HTR-8/SVneo (cell line): Measurements from ENCODE around the gene RTP2.

Experiments used
- DNase-seq: peaks from one replicate; pipeline ENCODE4 v3.0.0; 2011; ENCODE audit warnings: low spot score, mixed read lengths; ENCODE audit not compliant: insufficient read length
- FAIRE-seq: peaks from 2 replicates; lab custom pipeline; 2011; peaks lifted over from hg19 to GRCh38; lab: Jason Lieb, UNC

The RTP2 gene, protein sequence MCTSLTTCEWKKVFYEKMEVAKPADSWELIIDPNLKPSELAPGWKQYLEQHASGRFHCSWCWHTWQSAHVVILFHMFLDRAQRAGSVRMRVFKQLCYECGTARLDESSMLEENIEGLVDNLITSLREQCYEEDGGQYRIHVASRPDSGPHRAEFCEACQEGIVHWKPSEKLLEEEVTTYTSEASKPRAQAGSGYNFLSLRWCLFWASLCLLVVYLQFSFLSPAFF

DNA sequence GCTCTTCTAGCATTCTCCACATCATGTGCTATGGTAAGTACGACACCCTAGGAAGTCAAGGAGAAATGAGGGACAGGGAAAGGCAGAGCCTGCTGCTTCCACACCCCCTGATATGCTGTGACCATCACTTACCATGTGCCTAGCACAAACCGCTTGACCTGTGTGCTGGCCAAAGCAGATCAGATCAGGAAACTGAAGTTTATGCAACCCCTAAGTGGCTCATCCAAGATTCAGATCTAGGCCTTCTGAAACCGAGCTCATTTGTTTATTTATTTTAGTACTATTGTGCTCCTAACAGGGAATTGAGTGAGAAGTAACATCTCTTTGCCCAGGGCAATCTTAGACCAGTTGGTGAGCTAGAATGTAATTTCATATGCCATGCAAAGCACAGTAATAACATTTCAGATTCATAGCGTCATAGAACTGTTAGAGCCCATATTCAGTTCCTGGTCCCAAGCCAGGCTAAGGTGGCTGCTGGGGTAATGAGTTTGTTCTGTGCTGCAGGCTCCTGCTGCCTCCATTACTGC is at the start of gene RTP2:
Gene RTP2, minus strand, starts transcription at position 51 of the 527 bp plus-strand sequence. CDS start 429 bp downstream, outside the sequence.
- DNase-seq (no peak), FAIRE-seq (no peak)

DNA sequence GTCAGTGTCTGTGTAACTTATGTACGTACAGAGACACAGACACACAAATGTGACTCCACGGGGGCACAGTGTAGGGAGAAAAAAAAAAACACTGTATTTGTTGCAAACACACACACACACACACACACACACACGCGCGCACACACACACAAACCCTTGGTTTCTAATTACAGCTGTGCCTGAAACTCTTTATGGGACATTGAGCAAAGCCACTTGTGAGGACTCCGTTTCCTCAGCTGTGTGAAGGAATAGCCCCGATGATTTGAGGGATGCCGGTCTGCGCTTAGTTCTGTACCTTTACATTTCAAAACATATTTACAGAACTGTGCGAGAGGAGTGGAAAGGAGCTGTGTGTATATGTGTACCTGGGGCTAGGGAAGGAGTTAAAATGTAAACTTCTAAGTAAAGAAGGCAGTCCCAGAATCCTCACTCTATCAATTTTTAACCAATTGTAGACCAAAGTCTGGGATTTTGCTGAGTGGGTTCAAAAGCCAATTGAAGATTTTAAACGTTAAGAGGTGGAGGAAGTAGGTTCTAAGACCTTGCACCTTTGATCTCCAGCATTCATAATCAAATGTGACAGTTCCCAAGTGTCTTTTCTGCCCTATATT is 48.3 kb upstream of the RTP2 start:
- DNase-seq (no peak), FAIRE-seq (no peak)

DNA sequence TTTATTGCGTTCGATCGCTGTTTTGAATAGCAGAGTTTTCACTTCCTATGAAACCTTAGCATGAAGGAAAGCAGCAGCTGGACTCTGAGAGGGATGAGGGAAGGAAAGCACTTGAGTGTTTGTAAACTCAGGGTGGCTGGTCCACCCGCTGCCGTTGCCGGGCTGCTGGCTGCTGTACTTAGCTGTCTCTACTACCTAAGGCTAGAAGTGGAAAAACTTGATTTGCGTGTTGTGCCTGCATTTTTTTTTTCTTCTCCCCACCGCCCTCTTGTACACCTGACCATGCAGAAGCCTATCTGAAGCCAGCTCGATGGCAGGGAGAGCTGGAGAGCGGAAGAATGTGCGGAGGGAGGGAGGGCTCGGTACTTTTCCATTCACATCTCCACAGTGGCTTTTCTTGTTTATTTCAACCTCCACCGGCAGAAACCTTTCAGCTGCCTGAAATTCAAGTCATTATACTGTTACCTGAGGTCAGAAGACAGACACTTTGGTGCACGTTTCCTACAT is 47.7 kb upstream of the RTP2 start:
- FAIRE-seq (no peak), DNase-seq (no peak)

DNA sequence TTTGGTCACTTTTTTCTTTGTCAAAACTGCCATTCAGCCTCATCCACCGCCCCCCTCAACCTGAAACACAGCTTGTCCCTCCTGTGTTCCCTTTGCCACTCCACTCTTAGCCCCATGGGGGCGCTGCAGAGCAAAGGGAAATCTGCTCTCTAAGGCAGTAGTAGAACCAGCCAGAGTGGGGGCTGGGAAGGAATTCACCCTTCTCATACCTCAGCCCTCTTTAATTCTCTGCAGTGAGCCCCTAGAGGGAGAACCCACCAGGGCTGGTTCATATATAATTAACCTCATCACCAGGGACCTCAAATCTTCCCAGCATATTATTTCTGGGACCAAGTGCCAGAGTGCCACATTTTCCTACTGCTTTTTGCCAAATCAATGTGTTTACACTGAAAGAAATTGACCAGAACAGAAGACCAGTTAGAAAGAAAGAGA is 45.7 kb upstream of the RTP2 start:
- FAIRE-seq (peak; percentile 58), DNase-seq (peak; percentile 73)

DNA sequence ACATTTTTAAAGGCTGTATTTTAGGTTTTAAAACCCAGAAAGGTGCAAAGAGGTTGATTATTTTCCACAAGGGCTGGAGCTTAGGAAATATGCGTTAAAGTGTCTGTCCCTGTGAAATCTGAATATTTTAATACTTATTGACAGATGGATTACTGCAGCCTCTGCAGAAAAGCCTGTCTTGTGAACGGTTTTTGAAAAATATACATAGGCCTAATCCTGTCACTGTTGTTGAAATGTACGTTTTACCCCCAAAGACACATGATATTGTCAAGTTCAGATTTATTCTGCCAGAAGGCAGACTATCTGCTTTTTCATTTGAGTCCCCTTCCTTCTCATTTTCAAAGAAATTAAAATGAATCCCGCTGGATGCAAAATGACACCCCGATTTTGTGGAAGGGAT is 45.1 kb upstream of the RTP2 start:
- FAIRE-seq: no peak
- DNase-seq: no peak

DNA sequence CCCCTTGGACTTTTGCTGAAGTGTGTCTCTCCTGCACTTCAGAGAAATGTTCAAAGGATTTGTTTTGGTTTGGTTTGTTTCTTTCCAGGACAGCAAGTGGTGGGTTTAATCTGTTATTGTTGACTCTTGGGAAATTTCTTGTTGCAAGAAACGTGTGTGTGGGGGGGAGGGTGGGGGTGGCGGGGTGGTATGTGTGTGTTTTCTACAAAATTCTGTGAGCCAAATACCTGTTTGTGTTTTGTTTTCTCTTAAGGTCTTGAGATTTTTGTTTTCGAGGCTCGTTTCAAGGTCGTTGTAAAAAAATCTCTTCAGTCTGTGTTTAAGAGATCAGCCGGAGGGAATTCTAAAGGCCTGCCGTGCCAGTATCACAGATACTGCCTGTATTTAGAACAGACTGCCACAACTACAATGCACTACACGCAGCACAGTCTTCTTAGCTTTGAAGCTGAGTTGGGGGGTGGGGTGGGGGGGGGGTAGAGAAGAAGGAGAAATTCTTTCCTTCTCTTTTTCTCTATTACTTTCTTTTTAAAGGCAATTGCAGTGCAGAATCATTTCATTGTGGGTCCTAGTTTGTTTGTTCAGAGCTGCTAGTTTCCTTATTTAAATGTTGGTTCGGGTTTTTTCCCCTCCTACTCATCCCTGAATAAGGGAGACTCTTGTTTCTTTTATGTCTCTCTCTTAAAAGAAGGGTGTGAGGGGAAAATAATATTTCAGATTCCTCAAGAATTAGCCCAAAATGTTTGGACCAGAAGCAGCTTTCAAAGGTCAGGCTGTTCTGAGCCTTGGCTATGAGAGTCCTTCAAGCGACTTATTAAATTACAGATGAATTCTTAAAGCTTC is 44.3 kb upstream of the RTP2 start:
- FAIRE-seq (no peak), DNase-seq (no peak)

DNA sequence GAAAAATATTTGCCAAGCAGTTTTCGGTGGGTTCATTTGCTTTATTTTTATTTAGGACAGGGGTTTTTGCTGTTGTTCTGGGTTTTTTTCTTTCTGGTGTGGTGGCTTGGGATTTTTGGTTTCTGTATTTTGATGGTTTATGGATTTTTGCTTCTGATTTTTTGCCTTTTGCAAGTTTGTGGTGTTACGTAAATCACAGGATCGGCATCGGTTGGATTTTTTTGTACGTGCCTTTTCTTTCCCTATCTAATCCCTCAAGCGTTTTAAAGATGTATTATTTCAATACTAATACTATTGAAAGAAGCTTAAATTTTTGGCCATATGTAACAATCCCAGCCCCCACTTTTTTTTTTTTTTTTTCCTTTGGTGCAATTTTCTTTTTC is 43.7 kb upstream of the RTP2 start:
- FAIRE-seq (no peak), DNase-seq (no peak)

DNA sequence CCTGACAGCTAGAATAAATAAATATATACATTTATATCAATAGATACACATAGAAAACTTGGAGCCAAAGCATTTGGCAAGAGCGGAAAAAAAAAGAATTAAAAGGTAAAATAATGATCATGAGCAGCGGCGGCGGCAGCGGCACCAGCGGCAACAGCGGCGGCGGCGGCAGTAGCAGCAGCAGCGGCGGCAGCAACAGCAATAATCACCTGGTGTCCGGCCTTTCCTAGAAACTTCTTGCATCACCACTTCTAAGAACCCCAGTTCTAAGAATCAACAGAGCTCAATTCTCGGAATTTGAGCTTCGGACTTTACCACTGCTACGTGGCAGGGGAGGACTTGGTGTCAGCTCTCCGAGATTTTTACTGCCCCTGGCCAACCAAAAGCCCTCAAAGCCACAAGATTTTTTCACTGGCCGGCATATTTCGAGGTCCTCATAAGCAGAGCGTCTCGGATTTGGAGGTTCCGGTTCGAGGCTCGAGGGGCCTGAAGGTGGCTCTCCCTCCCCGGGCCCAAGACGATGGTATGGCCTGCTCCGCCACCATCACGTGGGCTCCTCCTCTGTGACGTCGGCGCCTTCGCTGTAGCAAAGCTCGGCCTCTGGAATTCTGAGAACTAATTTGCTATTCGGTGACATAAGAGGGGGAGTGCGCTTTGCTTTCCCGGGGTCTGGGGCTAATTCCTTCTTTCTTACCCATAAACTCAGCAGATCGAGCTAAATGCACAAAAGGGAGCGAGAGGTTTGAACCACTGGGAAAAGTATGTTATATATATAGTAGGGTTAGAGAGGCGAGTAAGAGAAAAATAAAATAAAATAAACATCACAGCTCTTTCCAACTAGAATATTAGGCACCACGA is 43.1 kb upstream of the RTP2 start, which contains the start of gene BCL6:
Gene BCL6, minus strand, starts transcription at position 268 of the 858 bp plus-strand sequence. CDS start 11,775 bp downstream, outside the sequence.
- FAIRE-seq (no peak), DNase-seq (peak; percentile 89)

DNA sequence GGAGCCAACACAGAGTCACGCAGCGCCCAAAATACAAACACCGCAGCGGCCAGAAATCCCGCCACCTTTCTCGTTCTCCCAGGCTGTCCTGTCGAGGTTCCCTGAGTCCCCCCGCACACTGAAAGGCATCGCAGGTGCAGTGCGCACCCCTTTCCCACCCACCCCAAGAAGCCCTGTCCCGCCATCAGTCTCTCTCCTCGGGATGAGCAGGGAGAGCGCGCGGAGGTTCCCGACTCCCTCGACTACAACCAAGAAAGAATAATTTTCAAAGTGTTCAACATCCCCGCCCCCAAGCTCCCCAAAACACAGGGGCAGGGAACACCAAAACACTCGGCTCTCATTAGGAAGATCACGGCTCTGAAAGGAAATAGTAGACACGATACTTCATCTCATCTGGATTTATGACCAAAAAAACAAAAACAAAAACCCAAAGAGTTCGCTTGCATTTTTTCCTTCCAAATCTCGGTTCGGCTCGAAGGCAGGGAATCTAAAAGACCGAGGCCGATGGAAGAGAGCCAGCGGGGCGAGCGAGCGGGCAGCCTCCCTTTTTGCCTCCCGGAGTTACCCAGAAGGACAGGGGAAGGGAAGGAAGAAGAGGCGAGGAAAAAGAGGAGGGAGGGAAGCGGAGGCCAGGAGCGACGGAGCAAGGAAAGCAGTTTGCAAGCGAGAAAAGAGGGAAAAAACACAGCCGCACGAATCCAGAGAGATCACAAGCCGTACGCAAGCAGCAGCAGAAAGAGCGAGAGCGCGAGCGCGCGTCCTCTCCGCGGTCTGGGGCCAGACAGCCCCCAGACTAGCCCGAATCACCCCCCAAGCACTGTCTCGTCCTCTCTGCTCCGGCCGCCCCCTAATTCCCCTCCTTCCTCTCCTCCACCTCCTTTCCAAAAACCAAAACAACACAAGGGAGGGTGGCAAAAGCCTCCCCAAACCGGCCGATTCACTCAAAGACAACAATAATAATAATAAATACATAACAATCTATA is 42.1 kb upstream of the RTP2 start:
- DNase-seq: no peak
- FAIRE-seq: no peak

DNA sequence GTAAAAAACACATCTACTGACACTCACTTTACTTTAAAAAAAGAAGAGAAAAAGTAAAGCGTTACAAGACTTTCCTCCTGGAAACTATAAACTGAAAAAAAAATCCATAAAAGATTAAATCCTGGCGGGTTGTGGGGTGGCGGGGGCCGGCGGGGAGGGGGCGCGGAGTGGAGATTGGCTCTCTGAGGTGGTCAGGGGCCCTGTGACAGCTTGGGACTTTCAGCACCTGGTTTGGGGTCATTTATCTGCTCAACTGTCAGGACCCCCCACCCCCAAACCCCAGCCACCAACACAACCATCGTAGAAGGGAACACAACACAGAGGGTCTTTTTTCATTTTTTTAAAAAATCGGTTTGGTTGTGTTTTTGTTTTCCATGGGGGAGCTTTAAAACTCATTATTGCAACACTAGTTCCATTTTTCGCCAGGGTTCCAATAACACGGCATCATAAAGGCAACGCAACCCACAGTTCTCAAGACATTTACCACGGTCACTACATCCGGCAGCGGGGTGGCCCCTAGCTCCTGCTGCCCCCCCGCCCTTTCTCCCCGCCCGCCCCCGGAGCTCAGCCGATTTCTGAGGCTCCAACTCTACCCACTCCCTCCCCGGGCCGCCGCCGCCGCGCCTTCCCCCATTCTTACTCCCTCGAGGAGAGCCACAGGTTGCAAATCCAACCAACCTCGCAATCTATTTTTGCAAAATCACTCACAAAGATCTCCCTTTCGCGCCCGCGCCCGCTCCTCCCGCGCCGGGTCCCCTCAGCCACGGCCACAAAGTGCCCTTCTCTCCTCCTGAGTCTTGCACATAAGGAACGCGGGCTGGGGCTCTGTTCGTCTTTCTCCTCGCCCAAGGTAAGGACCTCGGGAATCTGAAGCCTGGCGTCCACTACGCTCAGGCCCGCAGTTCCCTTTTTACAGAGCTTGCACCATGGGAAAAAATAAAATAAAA is 41.1 kb upstream of the RTP2 start:
- no peak for DNase-seq
- FAIRE-seq: no peak

DNA sequence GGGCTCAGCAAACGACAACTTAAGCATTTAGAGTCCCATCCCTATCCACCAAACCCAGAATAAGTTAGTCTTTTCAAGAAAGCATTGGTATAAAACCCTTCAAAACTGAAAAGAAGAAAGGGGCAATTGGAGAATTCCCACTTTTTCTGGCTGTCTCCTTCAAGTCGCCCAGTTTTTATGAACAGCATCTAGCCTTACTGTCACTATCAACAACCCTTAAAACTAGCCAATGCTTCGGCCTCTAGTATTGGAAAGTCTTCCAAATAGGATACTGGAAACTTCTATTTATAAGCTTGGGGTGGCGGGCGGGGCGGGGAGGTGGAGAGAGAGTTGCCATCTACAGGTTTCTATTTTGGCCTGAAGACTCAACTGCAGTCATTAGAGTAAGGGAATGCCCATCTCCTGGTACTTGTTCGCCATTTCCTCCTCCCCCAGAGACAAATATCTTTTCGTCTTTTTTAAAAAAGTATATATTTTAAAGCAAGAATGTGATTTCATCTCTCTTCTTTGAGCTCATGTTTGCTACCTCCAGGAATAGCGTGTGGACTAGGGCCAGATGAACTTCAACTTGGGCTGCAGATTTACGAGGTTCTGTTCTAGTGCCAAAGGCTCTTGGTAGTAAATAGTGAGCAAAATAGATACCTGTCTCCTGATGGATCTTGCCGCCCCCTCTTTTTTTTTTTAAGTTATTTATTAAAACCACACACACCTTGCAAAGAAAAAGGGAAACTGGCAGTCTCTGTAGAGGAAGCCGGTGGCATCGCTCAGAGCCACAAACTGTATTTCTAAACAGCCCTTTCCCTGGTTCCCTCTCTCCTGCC is 40.2 kb upstream of the RTP2 start:
- FAIRE-seq (no peak), DNase-seq (no peak)

DNA sequence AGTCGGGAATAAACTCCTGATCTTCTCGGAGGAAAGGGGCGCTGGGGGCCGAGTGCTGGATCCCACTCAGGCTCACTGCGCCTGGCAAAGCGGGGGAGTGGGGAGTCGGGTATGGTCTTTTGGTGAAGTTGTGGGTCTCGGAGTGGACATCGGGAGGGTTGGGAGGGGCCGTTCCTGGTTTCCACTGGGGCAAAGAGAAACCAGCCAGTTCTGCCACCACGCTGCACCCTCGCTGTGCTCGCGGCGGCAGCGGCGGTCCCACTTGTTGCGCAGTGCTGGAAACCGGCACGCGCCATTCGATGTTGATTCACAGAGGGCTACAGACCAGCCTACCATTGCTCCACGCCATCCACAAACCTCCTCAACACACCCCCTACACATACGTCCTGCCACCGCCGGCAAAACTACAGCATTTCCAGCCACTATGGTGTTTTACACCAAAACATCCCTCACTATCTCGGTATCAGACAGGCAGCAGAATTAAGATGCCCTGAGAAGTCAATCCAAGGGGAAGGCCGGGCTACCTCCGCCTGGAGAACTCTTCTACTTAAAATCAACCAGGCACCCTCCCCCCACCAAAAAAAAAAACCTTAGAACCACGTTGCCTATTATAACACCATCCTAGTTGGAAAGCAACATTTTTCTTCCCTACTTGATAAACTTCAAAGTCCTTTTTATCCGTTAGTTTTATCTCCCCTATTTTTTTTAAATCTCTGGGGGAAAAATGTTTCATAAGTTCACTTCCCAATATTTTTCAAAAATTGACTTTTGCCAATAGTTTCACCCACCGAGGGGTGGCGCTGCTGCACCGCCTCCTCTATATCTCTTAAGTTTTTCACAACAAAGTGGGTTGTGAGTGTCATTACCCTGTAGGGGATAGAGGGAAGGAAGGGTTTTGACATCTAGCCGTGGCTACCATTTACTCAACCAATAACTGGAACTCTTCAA is 39.3 kb upstream of the RTP2 start:
- FAIRE-seq (no peak), DNase-seq (peak; percentile 68)

DNA sequence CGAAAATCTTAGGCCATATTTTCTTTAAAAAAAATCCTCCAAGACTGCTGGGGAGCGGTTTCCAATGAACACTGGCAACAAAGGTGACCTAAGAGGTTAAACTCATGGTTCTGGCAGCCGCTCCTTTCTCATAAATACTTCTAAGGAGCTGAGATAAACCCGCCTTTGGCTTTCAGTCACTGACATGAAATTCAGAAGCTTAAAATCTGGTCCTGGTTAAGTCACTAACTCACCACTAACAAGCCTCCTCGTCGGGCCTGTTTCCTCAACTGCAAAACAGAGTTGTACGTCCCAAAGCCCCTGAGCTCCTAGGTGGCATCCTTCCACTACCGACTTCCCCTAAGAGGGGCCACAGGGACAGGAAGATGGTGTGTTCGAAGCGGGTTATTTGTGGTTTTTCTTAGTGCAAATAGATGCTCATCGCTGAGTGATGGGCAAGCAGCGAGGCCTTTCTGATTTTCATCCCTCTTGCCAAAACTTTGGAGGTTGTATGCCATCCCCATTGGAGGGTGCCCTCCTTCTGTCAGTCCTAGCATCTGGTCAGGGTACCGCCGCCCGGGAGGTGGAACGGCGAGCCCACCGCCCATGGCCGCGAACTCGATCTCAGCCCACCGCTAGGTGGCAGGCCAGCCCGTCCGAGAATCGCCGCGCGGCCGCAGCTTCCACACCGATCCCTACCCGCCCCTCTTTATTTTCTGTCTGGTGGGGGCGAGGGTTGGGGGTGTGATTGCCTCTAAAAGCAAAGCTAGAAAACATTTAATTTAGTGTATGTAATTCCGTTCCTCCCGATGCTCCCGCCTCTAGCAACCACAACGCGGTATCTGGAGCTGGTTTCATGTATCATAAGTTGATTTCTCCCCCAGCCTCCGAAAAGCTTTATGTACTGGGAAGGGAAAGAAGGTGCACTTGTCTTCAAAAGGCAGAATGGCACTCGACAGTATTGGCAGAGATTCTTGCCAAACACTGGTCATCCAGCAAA is 38.4 kb upstream of the RTP2 start:
- FAIRE-seq: no peak
- DNase-seq: no peak

DNA sequence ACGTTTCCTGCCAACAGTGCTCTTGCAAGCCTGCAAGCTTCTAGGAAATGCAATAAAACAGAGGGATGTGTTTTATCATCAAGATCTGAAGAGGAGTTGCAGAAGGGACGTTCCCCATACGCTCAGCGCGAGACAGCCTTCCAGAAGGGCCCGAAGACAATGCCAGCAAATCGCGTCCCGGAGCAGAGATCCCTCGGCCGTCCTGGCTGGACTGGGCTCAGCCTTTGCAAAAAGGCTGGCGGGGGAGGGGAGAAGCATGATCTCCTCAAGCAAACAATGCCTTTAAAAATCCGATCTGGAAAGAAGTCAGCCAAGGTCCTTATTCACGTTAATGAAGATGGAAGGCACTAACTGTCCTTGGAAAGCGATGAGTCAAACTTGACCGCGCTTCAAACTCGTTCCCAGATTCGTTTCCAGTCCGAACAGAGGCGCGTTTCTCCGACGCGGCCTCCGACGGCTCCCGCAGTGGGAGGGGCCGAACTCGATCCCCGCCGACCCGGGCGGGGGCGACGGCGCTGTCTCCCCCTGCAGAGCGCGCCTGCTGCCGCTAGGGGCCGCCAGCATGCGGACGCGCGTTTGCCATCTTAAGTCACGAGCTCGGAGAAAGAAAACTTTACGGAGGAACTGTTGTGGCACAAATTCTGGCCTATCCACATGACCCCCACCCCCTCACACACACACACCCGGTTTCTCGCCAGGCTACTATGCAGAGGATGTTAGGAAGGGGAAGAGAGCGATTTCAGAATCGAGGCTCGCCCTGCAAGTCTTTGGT is 37.4 kb upstream of the RTP2 start:
- DNase-seq (no peak), FAIRE-seq (no peak)
